HG02981 (cell line): ENCODE measurements around the gene RHBDL1.

ENCODE experiments used
- ATAC-seq: cut with Tn5 transposase; IDR thresholded peaks from one replicate; pipeline ENCODE4 v1.9.1; 2021; ENCODE audit warnings: mild to moderate bottlenecking, moderate library complexity; ENCODE audit not compliant: unreplicated experiment

RHBDL1 gene

GRCh38 chr16:636206-637080 is 39.0 kb upstream of the RHBDL1 start, which contains the start of gene METTL26:
Gene METTL26 (minus strand): TSS chr16:636305. CDS start chr16:636290, 15 bp downstream.
- peak; percentile 72 for ATAC-seq

DNA sequence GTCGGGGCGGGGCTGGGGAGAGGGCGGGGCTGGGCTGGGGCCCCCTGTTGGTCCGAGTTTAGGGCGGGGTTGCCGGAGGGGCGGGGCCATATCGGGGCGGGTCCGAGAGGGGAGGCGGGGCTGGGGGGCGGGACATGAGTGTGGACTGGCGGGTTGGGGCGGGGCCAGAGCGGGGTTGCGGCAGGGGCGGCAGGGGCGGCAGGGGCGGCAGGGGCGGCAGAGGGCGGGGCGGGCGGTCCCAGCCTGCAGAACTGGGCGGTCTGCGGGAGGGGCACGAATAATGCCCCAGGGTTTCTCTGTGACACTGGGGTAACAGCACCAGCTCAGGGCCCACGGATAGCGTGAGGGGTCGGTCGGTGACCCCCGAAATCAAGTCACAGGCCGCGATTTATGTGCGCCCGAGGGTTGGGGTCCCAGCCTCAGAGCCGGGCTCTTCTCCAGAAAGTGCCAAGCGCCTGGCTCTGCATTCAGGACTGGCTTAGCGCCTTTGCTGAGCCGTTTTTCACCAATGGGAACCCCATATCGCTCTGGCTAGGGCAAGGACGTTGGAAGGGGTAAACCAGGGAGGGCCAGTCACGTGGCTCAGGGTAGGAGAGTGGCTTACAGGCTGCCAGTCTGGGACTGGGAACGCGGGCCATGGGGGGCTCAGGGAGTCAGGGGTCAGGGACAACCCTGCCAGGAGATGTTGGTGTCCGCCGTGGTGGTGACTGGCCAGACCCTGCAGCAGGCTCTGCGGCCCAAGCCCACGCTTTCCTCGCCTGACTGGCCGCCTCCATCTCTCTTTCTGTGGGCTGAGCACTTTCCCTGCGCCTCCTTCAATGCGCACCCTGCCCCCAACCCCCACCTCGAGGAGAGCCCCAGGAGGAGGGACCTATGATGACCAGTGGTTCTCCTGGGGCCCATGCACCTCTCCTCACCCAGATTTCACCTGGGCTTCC is 38.1 kb upstream of the RHBDL1 start:
- ATAC-seq, result no peak

- no peak for ATAC-seq
Observed at GRCh38 chr16:638034-638543, 37.4 kb upstream of the RHBDL1 start.

DNA sequence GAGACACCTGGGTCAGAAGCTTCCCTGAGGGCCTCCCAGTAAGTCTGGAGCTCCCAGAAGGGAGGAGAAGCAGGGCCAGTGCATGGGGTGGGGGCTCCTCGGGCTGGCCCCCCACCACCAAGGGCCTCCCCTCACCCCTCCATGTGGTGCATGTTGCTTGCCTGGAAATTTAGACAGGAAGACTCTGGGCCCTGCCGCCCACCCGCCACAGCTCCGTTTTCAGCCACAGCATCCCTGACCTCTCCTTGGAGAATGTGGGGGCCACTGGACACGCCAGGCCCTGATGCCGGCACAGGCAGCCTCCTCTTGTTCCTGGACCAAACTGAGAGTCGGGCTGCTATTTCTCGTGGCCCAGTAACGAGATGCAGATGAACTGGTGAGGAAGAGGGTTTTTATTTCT is 36.6 kb upstream of the RHBDL1 start:
- no peak for ATAC-seq

GRCh38 chr16:640614-641013 is 34.9 kb upstream of the RHBDL1 start:
- no peak for ATAC-seq

DNA sequence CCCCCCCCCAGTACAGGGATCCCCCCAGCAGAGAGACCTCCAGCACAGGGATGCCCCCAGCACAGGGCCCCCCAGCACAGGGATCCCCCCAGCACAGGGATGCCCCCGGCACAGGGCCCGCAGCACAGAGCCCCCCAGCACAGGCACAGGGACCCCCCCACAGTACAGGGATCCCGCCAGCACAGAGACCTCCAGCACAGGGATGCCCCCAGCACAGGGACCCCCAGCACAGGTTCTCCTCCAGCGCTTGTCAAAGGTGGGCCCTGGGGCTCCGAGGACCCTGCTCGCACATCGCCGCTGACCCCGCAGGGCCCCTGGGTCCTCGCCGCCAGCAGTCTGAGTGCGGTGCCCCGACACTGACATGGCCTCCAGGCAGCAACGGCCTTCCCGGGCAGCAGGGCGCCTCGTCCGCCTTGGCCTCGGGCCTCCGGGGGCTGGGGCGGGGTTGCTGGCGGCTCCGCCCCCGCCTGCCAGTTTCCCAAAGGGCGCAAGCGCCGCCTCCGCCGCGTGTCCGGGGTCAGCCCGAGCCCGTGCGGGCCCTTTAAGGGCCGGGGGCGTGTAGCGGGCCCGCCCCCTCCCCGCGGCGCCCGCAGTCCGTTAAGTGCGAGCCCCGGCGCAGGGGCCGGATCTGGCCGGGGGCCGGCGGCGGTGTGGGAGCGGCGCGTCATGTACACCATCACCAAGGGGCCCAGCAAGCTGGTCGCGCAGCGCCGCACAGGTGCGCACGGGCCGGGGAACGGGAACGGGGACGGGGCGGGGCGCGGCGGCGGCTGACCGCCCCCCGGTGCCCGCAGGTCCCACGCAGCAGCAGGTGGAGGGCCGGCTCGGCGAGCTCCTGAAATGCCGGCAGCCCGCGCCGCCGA is 33.9 kb upstream of the RHBDL1 start, which contains the start of gene MCRIP2:
Gene MCRIP2, plus strand, starts transcription at position 503 of the 863 bp plus-strand sequence. Its CDS starts 164 bp downstream, at position 667.
- no peak for ATAC-seq

DNA sequence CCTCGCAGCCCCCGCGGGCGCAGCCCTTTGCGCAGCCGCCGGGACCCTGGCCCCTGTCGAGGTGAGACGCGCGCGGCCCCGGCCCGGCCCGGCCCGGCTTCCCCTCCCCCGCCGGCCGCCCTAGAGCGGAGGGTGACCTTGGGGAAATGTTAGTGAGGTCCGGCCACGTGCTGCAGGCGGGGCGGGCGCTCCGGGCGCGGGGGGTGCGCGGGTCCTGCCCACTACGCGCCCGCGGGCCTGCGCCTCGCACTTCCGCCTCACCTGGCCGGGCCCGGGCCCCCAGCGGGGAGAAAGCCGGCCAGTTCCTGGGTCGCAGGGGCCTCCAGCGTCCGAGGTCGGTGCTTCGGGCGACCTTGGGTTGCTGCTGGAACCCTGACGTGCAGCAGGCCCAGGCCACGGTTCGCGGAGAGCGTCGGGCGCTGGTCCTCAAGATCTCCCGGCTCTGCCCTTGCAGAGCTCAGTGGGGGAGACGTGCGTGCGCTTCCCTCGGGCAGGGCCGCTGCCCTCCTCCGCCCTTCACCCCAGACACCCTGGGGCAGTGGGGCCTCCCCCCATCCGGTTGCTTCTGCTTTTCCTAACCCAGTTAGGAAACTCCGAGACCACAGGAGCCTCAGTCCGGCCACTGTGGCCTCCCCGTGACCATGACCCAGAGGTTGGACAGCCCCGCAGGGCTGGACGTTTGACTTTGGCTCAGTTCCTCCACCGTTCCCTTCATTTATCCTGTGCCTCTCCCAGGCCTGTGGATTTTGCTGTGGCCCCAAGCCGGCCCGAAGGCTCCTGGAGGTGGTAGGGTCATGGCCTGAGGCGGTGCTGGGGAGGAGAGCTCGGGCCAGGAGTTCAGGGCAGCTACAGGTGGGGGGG is 33.1 kb upstream of the RHBDL1 start:
- no peak for ATAC-seq

- ATAC-seq, result no peak
Observed at GRCh38 chr16:643050-643368, 32.5 kb upstream of the RHBDL1 start.

DNA sequence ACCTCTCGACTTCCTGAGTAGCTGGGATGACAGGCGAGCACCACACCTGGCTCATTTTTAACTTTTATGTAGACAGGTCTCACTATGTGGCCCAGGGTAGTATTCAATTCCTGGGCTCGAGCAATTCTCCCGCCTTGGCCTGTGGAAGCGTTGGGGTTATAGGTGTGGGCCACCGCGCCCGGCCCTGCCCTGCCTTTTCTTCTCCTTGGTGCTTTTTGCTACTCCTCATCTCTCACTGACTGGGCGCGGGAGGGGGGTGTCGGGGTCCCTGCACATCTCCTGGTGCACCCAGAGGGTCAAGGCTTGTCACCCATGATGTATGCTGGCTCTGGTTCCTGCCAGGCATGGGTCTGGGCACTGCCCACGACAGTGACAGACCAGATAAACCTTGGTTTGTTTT is 30.9 kb upstream of the RHBDL1 start:
- ATAC-seq, result no peak

- no peak for ATAC-seq
Observed at GRCh38 chr16:645852-646678, 29.4 kb upstream of the RHBDL1 start.

- no peak for ATAC-seq
Observed at GRCh38 chr16:646679-647172, 28.7 kb upstream of the RHBDL1 start.

GRCh38 chr16:647173-647902 is 28.1 kb upstream of the RHBDL1 start:
- ATAC-seq, result no peak

- ATAC-seq, result no peak
Observed at GRCh38 chr16:648071-648780, 27.2 kb upstream of the RHBDL1 start.

GRCh38 chr16:648781-649589 is 26.5 kb upstream of the RHBDL1 start, which contains the start of gene WDR90:
Gene WDR90 (plus strand): TSS chr16:649365. CDS start chr16:649417, 52 bp downstream.
- peak; percentile 73 for ATAC-seq

GRCh38 chr16:649631-650030 is 25.8 kb upstream of the RHBDL1 start:
- ATAC-seq, result no peak

DNA sequence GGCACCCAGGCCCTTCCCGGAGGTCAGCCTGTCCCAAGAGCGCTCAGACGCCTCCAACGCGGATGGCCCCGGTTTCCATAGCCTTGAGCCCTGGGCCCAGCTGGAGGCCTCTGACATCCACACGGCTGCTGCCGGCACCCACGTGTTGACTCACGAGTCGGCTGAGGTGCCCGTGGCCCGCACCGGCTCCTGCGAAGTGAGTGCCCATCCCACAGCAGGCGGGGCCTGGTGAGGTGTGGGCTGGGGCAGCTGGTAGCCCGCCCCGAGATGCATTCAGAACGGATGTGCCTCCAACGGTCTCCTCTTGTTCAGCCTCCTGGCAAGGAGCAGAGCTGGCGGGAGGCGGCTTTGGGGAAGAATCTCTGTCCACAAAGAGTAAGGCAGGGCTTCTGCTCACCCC is 23.6 kb upstream of the RHBDL1 start:
- no peak for ATAC-seq
